GM23338 (cell line): ENCODE results near the gene GPR158. TPM values are rescaled to one million over a fixed set of nuclear protein-coding genes. Genes with fewer than 3 reads are reported as not detected.
"Not testable (repeated sequence)": the region's sequence is repeated elsewhere in the genome, so short reads cannot be mapped to it uniquely, and the experiment has no call there.

Experiments
- ATAC-seq: fragments of 200-7000 bp; cut with Tn5 transposase; 3 replicates; pipeline ENCODE4 v1.9.1; 2020
- DNase-seq: peaks from one replicate; pipeline ENCODE4 v3.0.0-alpha.2; 2015; ENCODE audit warnings: low spot score
- H2AFZ ChIP-seq: fragments of 200-600 bp; sonication (generic); 2 replicates; pipeline ENCODE4 v1.8.0; 2016; ENCODE audit warnings: antibody characterized with exemption, mild to moderate bottlenecking, moderate library complexity
- H3F3A ChIP-seq: fragments of 200-600 bp; sonication (generic); replicated peaks from 2 replicates; pipeline ENCODE4 v1.8.0; 2017; ENCODE audit warnings: antibody characterized with exemption, mixed run types, low read depth
- H3K27ac ChIP-seq: fragments of 200-600 bp; sonication (generic); 2 replicates; pipeline ENCODE4 v1.6.1; 2016; ENCODE audit warnings: low read depth
- H3K27me3 ChIP-seq: fragments of 200-600 bp; sonication (generic); 2 replicates; pipeline ENCODE4 v1.8.0; 2016; ENCODE audit warnings: mild to moderate bottlenecking, mixed run types, moderate library complexity; ENCODE audit not compliant: insufficient read depth
- H3K36me3 ChIP-seq: fragments of 200-600 bp; sonication (generic); 2 replicates; pipeline ENCODE4 v1.8.0; 2016; ENCODE audit warnings: mild to moderate bottlenecking; ENCODE audit not compliant: insufficient read depth
- H3K4me1 ChIP-seq: fragments of 200-600 bp; sonication (generic); 2 replicates; pipeline ENCODE4 v1.8.0; 2016; ENCODE audit warnings: mild to moderate bottlenecking, moderate library complexity; ENCODE audit not compliant: insufficient read depth
- H3K4me2 ChIP-seq: fragments of 200-600 bp; sonication (generic); 2 replicates; pipeline ENCODE4 v1.7.1; 2017; ENCODE audit warnings: mixed run types
- H3K4me3 ChIP-seq: fragments of 200-600 bp; sonication (generic); 2 replicates; pipeline ENCODE4 v1.6.1; 2016; ENCODE audit warnings: mixed run types
- H3K79me2 ChIP-seq: fragments of 200-600 bp; sonication (generic); replicated peaks from 2 replicates; pipeline ENCODE4 v1.8.0; 2017; ENCODE audit warnings: mild to moderate bottlenecking; ENCODE audit not compliant: insufficient read depth
- H3K9me2 ChIP-seq: fragments of 200-600 bp; sonication (generic); 2 replicates; pipeline ENCODE4 v1.8.0; 2017; ENCODE audit not compliant: insufficient read depth
- H4K20me1 ChIP-seq: fragments of 200-600 bp; sonication (generic); replicated peaks from 2 replicates; pipeline ENCODE4 v1.8.0; 2017; ENCODE audit warnings: mild to moderate bottlenecking; ENCODE audit not compliant: insufficient read depth
- H3K27ac Mint-ChIP-seq: 2 replicates; pipeline ENCODE4 v1.8.0; 2020; ENCODE audit warnings: inconsistent platforms, mild to moderate bottlenecking, moderate library complexity, mixed read lengths
- H3K27me3 Mint-ChIP-seq: 3 replicates; pipeline ENCODE4 v1.8.0; 2022; ENCODE audit warnings: low read depth, mild to moderate bottlenecking, moderate library complexity, mixed read lengths, inconsistent platforms; ENCODE audit not compliant: insufficient read depth, poor library complexity
- H3K36me3 Mint-ChIP-seq: 3 replicates; pipeline ENCODE4 v1.8.0; 2021; ENCODE audit warnings: low read depth, mild to moderate bottlenecking, inconsistent platforms, moderate library complexity, mixed read lengths
- H3K4me1 Mint-ChIP-seq: 3 replicates; pipeline ENCODE4 v1.8.0; 2020; ENCODE audit warnings: mild to moderate bottlenecking, inconsistent platforms, mixed read lengths
- H3K4me3 Mint-ChIP-seq: 3 replicates; pipeline ENCODE4 v1.8.0; 2021; ENCODE audit warnings: moderate library complexity, mild to moderate bottlenecking, inconsistent platforms, mixed read lengths
- H3K9me3 Mint-ChIP-seq: 3 replicates; pipeline ENCODE4 v1.8.0; 2020; ENCODE audit warnings: moderate library complexity, mild to moderate bottlenecking, inconsistent platforms, mixed read lengths
- CREB1 ChIP-seq: fragments of 250-450 bp; sonication (Bioruptor Pico); IDR thresholded peaks from 2 replicates; pipeline ENCODE4 v1.5.0; 2020; ENCODE audit warnings: low read depth, mild to moderate bottlenecking, moderate library complexity
- CTCF ChIP-seq, 2 experiments: fragments of 200-600 bp in 1 of 2; sonication (generic) in 1 of 2; conservative IDR thresholded peaks; 2 replicates each; pipeline versions ENCODE4 v1.5.1 to v1.6.1; 2016 to 2017; ENCODE audit warnings: antibody characterized with exemption in 2 of 2, low read depth in 2 of 2, mild to moderate bottlenecking in 2 of 2, moderate library complexity in 1 of 2
- ETS1 ChIP-seq: IDR thresholded peaks from 2 replicates; pipeline ENCODE4 v1.6.1; 2016; ENCODE audit warnings: antibody characterized with exemption
- EZH2 ChIP-seq: fragments of 200-600 bp; sonication (generic); IDR thresholded peaks from one replicate; pipeline ENCODE4 v1.8.0; 2017; ENCODE audit warnings: antibody characterized with exemption, mild to moderate bottlenecking, low read depth; ENCODE audit not compliant: unreplicated experiment
- EZH2phosphoT487 ChIP-seq: fragments of 200-600 bp; sonication (generic); IDR thresholded peaks from one replicate; pipeline ENCODE4 v1.8.1; 2018; ENCODE audit warnings: antibody characterized with exemption; ENCODE audit not compliant: unreplicated experiment
- JUNB ChIP-seq: IDR thresholded peaks from one replicate; pipeline ENCODE4 v1.6.1; 2016; ENCODE audit warnings: antibody characterized with exemption; ENCODE audit not compliant: unreplicated experiment
- POLR2AphosphoS5 ChIP-seq: IDR thresholded peaks from 2 replicates; pipeline ENCODE4 v1.6.1; 2016; ENCODE audit warnings: antibody characterized with exemption, low read depth
- REST ChIP-seq: IDR thresholded peaks from one replicate; pipeline ENCODE4 v1.6.1; 2018; ENCODE audit warnings: antibody characterized with exemption; ENCODE audit not compliant: unreplicated experiment
- STAT1 ChIP-seq: IDR thresholded peaks from one replicate; pipeline ENCODE4 v1.6.1; 2016; ENCODE audit warnings: antibody characterized with exemption; ENCODE audit not compliant: unreplicated experiment
- ZNF114 ChIP-seq: fragments of 250-450 bp; sonication (Bioruptor Pico); IDR thresholded peaks from 2 replicates; pipeline ENCODE4 v1.5.0; 2020; ENCODE audit warnings: mild to moderate bottlenecking, moderate library complexity
- ZNF331 ChIP-seq: fragments of 250-450 bp; sonication (Bioruptor Pico); IDR thresholded peaks from 2 replicates; pipeline ENCODE4 v1.5.0; 2020; ENCODE audit warnings: low read depth, mild to moderate bottlenecking, moderate library complexity
- polyA plus RNA-seq: library from polyadenylated mRNA; unstranded; fragments of >200 nt; fragmentation: Nextera tagmentation; extraction: Ambion mirVana; gene quantifications from 2 replicates; pipeline ENCODE4 v1.2.1, GENCODE V29; 2016
- total RNA-seq: library from RNA; depleted of rRNA; stranded (reverse); fragments of >200 nt; shearing (Covaris generic); gene quantifications from 2 replicates; pipeline ENCODE4 v1.2.3, GENCODE V29; 2014

Gene GPR158
- total and polyA plus RNA-seq, 2 experiments from 2014 or later: 0.13 to 1.5 TPM

- H2AFZ ChIP-seq: peak overlapping the region; percentile 16; the same call in 1 of the 2 replicates
- H3K27ac ChIP-seq, H3K4me3 Mint-ChIP-seq, H3K4me1 ChIP-seq, H3K27me3 ChIP-seq, DNase-seq, H3F3A ChIP-seq, H3K36me3 Mint-ChIP-seq, H3K4me3 ChIP-seq, H3K4me2 ChIP-seq, H3K9me2 ChIP-seq, H3K36me3 ChIP-seq, ATAC-seq, H4K20me1 ChIP-seq, H3K27me3 Mint-ChIP-seq, H3K79me2 ChIP-seq, H3K27ac Mint-ChIP-seq: not testable (repeated sequence)
- Mint-ChIP-seq H3K4me1 (peaks cover 15% of the 10 kb centered on the region; the same call in 2 of the 3 replicates), H3K9me3 (peaks cover 16% of the 10 kb centered on the region)
Measured at GRCh38 chr10:25382901-25383300, 208.1 kb downstream of the GPR158 start.

GRCh38 chr10:25383686-25384085 lies 208.9 kb downstream of the GPR158 start:
- Histone ChIP-seq H3K4me3 (no peak overlapping the region), H3K27ac (no peak overlapping the region), H3K27me3 (no peaks in the 10 kb centered on the region), H3K4me2 (no peak overlapping the region), H3F3A (no peaks in the 10 kb centered on the region), H3K4me1 (peaks cover 5% of the 10 kb centered on the region; the same call in 1 of the 2 replicates), H3K36me3 (no peaks in the 10 kb centered on the region), H3K9me2 (no peaks in the 10 kb centered on the region), H3K79me2 (no peaks in the 10 kb centered on the region), H2AFZ (no peak overlapping the region), H4K20me1 (no peaks in the 10 kb centered on the region)
- ATAC-seq (no peak), DNase-seq (no peak)
- peaks cover 15% of the 10 kb centered on the region for H3K4me1 Mint-ChIP-seq
- peaks cover 24% of the 10 kb centered on the region for H3K9me3 Mint-ChIP-seq
- H3K4me3 Mint-ChIP-seq: no peak overlapping the region
- TF ChIP-seq STAT1 (no peak), JUNB (no peak), POLR2AphosphoS5 (no peak)
- peaks cover 2% of the 10 kb centered on the region for H3K27me3 Mint-ChIP-seq
- peaks cover 5% of the 10 kb centered on the region; the same call in 2 of the 3 replicates for H3K36me3 Mint-ChIP-seq
- H3K27ac Mint-ChIP-seq: no peak overlapping the region

GRCh38 chr10:25384618-25385017 lies 209.8 kb downstream of the GPR158 start:
- H3K9me2 ChIP-seq: no peaks in the 10 kb centered on the region
- H2AFZ ChIP-seq: no peak overlapping the region
- H3K4me3 Mint-ChIP-seq: no peak overlapping the region
- H3K4me1 Mint-ChIP-seq: peaks cover 15% of the 10 kb centered on the region
- H3K27ac ChIP-seq: no peak overlapping the region
- no peak overlapping the region for H3K4me2 ChIP-seq
- no peaks in the 10 kb centered on the region for H4K20me1 ChIP-seq
- no peaks in the 10 kb centered on the region for H3K27me3 ChIP-seq
- no peaks in the 10 kb centered on the region for H3K36me3 ChIP-seq
- H3K36me3 Mint-ChIP-seq: peaks cover 8% of the 10 kb centered on the region; the same call in 2 of the 3 replicates
- peaks cover 33% of the 10 kb centered on the region for H3K9me3 Mint-ChIP-seq
- no peak overlapping the region for H3K27ac Mint-ChIP-seq
- H3K79me2 ChIP-seq: no peaks in the 10 kb centered on the region
- H3K27me3 Mint-ChIP-seq: peaks cover 2% of the 10 kb centered on the region
- no peak for ATAC-seq
- DNase-seq: no peak
- no peaks in the 10 kb centered on the region for H3F3A ChIP-seq
- peaks cover 5% of the 10 kb centered on the region; the same call in 1 of the 2 replicates for H3K4me1 ChIP-seq
- no peak overlapping the region for H3K4me3 ChIP-seq
- no peak for TF ChIP-seq CREB1 (CRISPR knock-in tag)
- TF ChIP-seq ZNF331 (CRISPR knock-in tag): no peak
- no peak for TF ChIP-seq EZH2
- no peak for TF ChIP-seq REST
- no peak for TF ChIP-seq STAT1
- no peak for TF ChIP-seq ZNF114 (CRISPR knock-in tag)
- no peak for TF ChIP-seq CTCF (conservative IDR thresholded peaks at IDR 0.05; ENCODE audit: low read depth in 2 of 2)
- TF ChIP-seq EZH2phosphoT487: no peak
- TF ChIP-seq JUNB: no peak
- no peak for TF ChIP-seq ETS1
